Measurements from ENCODE around the gene EFNA5.
"Not testable (repeated sequence)": the region's sequence is repeated elsewhere in the genome, so short reads cannot be mapped to it uniquely, and the experiment has no call there.

EFNA5 gene

DNA sequence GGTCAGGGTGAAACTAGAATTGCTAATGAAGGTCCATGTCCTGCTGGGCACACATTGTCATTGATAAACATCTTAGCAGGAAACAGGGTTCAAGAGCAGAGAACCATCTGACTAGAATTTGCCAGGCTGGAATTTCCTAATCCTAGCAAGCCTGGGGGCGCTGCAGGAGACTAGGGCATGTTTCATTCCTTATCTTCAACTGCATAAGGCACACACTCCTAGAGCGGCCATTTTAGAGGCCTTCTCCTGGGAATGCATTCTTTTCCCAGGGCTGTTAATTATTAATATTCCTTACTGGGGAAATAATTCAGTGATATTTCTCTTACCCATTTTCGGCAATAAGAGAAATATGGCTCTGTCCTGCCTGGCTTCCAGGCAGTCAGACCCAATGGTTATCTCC is 324.2 kb downstream of the EFNA5 start:
- DNase-seq, result not testable (repeated sequence)

DNA sequence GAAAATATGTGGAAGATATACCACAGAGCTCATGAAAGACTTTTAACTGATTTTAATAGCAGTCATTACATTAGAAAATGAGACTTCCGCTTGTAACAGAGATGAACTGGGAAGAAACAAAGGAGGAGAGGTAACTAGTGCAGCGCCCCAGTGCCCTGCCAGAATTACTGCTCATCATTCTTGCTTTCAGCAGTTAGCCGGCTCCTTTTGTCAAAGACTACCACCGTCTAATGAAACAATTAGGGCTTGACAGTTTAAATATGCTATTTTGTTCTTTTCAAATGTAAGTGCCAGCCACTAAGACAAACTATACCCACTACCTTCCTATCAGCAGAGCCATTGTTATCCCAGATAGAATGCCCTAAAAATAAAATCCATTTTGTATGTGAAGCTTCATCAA is 328.4 kb downstream of the EFNA5 start:
- no peak for DNase-seq

DNA sequence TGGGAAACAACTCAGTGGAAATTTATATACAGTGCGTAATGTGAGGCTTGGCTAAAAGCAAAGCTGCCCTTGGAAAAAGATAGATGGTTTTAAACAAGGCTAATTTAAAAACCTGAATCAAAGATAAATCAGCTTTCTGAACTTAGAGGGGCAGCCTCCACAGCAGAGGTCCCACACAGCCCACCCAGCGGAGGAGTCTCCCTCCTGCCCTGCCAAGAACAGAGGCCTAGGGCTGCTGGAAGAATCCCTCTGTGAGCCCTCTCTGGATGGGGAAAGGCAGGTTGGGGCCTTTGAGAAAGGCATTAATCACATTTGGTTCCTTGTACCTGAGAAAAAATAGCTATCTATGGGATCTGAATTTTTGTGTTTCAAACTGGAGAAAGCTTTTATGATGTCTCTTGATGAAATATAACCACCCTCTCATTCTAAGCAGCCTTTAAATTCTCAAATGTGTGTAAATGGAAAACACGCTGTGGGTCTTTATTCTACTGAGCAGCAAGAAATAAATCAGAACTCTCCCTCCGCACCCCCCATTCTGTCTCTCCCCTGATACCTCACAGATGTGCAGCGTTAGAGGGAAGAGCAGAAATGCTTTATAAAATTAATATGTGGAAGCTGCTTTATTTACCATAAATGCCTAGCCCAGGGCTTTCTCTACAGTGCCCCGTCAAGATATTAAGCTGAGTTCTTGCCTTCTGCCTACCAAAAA is 329.2 kb downstream of the EFNA5 start:
- DNase-seq, result no peak

DNA sequence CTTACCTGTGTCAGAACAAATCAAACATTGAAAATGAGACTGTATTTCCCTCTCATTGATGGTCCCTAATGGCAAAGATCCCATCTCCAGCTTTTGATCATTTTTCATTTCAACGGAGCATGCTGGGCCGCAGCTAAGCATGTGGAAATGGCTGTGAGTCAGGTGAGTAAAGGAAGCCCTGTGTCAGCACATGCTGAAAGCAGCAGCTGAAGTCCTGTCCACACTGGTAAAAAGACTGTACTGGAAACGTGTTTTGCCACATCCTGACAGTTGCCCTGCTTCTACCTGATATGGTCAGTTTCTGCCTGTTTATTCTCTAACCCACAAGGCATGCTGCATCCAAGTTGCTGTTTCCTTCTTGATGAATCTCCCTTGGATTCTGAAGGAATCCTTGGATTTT is 330.1 kb downstream of the EFNA5 start:
- no peak for DNase-seq

DNA sequence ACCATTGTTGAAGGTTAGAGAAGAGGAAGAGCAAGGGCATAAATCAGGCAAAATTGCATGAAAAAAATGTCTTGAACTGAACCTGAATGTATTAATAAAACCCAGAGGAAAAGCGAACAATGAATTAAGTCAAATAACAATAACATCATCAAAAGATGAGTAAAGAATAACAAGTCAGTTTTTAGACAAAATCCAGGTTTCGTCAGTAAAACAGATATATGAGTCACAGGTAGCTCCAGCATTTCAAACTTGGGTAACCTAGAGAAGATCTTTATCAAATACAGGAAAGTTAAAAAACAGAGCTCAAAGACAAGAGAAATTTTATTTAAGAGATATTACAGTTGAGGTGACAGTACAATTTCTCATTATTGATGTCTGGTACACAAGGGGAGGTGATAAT is 332.4 kb downstream of the EFNA5 start:
- no peak for DNase-seq

DNA sequence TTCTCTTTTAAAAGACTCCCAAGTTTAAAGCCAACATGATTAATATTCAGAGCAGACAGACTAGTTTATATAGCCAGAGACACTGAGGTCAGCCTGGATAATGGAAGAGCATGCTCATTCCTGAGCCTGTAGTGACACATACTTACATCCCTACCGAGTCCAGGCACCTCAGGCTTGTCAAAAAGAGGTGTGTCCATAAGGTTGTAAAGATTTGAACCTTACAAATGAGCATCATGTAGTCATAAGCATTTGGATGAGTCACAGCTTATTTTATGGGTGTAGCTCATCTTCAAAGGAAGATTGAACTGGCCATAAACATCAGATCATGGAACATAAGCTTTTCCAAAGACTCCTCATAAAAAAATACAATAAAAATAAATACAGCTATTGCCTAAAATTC is 333.5 kb downstream of the EFNA5 start:
- DNase-seq, result no peak

DNA sequence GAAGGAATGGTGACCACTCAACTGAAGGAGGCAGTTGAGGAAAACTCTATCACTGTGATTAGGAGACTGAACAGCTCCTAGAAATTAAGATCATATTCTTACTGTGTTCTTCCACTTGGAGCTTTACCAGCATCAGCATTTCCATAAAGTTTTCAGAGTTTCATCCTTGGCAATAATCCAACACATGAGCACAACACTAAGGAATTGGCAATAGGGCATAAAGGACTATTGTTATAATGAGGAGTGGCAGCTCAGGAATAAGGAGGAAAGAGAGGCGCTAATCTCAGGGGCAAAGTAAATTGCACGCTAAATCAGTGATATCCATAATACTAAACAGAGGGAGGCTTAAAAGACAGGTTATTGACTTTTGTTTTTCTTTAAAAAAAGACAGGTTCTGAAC is 338.9 kb downstream of the EFNA5 start:
- DNase-seq, result no peak

DNA sequence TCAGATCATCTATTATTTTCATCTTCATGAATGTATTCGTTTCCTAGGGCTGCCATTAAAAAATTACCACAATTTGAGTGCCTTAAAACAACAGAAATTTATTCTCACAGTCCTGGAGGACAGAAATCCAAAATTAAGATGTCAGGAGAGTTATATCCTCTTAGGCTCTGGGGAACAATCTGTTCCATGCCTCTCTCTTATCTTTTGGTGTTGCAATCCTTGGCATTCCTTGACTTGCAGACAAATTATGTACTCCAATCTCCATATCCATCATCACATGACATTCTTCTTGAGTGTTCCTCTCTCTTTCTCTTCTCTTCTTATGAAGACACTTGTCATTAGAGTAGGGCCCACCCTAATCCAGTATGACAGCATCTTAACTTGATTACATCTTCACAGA is 339.4 kb downstream of the EFNA5 start:
- no peak for DNase-seq

DNA sequence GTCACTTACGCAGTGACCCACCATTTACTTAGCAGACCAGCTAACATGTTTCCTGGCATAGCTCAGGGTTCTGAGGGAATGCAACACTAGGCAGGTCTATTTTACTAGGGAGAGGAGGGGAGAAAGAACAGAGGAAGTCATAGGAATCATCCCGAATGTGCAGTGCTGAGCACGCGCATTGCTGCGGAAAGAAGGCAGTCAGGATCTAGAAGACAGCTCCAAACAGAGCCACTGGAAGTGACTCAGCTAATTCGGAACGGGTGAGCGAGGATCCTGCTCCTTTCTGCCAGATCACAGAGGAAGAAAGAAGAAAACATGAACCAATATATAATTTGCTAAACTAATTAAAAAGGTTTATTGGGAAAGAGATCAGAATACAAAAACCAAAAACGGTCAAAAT is 339.8 kb downstream of the EFNA5 start:
- no peak for DNase-seq

DNA sequence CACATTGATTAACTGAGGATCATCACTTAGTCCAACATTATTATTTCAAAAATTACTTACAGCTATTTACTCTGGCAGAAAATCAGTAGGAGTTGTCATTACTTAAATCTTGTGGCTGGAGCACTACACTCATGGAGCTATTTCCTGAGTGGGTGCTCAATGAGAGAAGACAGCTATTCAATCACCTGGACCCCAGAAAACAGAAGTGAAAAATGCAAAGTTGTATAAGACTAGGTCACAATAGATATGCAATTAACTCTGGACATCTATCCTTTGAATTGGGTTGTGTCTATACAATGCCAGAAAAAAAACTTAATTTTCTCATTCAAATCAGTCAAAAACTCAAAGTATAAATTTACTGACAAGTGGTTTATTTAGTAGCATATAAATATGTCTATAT is 340.9 kb downstream of the EFNA5 start:
- no peak for DNase-seq

All from GOT3 (cell line).